Measurements from ENCODE around the gene KCNAB3.

Gene KCNAB3

GRCh38 chr17:7903154-7904103 is 26.2 kb downstream of the KCNAB3 start:
- no peak for DNase-seq (ENCODE audit: low read depth in 2 of 2)

- DNase-seq (ENCODE audit: low read depth in 2 of 2) = no peak
These were observed 31.9 kb downstream of the KCNAB3 start for GRCh38 chr17:7897773-7898172.

GRCh38 chr17:7897090-7897489 is 32.6 kb downstream of the KCNAB3 start:
- no peak for DNase-seq (ENCODE audit: low read depth in 2 of 2)

- DNase-seq (ENCODE audit: low read depth in 2 of 2) = no peak
These were observed 34.8 kb downstream of the KCNAB3 start for GRCh38 chr17:7894866-7895265.

DNA sequence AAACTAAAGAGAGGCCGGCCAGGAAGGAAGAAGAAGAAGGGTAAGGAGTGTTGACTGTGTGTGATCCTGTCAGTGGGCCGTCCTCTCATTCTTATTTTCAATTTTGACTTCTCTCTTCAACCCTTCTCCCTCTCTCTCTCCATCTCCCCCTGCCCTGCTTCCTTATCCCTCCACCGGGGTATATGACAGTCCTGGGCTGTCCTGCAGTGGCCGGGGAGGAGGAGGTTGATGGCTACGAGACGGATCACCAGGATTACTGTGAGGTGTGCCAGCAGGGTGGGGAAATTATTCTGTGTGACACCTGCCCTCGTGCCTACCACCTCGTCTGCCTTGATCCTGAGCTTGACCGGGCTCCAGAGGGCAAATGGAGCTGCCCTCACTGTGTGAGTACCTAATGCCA is 35.4 kb downstream of the KCNAB3 start:
- DNase-seq (ENCODE audit: low read depth in 2 of 2) = no peak

DNA sequence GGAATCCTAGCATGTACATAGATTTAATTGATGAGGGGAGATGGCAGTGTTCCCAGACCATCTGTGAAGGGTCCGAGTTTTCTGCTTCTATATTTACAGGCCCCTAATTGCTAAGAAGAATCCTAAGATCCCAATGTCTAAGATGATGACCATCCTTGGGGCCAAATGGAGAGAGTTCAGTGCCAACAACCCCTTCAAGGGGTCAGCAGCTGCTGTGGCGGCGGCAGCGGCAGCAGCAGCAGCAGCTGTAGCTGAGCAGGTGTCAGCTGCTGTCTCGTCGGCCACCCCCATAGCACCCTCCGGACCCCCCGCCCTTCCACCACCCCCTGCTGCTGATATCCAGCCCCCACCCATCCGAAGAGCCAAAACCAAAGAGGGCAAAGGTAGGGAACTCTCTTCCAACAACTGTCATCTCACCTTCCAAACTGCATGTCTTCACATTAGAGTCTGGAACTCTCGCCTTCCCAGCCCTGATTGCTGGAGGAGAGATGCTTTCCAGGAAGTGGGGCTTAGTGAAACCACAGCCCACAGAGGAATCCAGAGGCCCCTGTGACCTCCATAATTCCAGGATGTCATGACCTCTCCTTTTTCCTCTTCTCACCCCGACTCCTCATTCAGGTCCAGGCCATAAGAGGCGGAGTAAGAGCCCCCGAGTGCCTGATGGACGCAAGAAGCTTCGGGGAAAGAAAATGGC is 36.3 kb downstream of the KCNAB3 start:
- DNase-seq (ENCODE audit: low read depth in 2 of 2) = no peak

DNA sequence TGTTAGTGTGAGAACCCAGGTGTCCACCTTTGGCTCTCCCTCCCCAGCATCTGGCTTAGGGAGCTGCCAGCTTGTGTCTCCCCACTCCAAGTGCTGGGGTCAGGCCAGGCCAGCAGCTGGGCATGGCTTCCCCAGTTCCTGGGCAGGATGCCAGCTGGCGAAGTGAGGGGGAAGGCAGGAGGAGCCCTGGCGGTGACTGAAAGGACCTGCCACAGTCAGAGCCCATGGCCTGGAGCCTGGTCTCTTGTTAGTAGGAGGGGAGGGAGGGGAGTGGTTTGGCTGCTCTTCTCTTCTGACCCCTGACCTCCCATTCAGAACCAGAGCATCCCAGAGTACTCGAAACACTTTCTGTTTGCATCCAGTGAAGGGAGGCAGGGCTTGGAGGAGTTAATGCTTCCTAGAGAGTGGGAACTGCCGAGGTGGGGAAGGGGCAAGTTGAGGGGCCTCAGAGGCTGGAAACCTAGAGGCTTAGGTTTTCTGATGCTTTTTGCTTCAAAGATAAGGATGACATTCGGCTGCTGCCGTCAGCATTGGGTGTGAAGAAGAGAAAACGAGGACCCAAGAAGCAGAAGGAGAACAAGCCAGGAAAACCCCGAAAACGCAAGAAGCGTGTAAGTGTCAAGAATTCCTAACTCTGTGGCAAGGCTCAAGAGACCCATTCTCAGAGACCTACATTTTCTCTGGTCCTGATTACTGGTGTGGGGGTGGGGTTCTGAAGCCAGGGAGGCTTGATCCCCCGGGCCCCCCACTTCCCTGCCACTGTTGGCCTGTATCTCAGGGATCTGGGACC is 40.3 kb downstream of the KCNAB3 start:
- no peak for DNase-seq (ENCODE audit: low read depth in 2 of 2)

GRCh38 chr17:7888184-7888920 is 41.3 kb downstream of the KCNAB3 start, which contains the start of gene CHD3:
Gene CHD3 (plus strand): TSS chr17:7888789. CDS start chr17:7889001, 212 bp downstream.
- peak in 1 of 2 donors; percentile 19 for DNase-seq (ENCODE audit: low read depth in 2 of 2)

DNA sequence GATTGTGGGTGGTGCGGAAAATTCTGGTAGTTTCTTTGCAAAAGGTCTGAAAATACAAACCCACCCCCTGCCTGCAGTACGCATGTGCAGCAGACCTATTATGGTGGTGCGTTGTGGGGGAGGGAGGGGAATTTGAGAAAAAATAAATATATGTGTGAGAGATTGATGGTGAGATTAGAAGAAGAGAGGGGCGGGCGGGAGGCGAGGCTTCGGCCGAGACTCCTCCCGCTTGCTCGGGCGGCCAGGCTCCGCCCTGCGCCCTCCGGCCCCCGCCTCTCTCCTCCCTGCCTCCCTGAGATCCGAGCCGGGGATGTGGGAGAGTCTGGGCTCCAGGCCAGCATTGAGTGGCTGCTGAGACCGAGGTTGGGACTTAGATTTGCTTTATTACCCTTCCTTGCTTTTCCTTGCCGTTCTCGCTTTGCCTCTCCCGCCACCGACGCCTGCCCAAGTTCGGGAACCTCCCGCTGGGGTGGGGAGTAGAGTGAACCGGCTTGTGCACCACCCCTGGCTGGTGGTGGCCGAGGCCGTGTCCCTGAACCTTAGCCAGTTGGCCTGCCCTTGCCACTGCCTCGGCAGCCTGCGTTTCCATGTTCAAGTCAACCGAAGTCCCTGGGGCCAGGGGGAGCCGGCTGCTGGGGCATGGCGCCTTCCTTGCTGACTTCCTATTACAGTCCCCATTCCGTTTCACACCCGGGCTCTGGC is 42.0 kb downstream of the KCNAB3 start:
- DNase-seq (ENCODE audit: low read depth in 2 of 2) = peak; percentile 85 to 94

- DNase-seq (ENCODE audit: low read depth in 2 of 2) = no peak
These were observed 42.6 kb downstream of the KCNAB3 start for GRCh38 chr17:7887038-7887481.

- peak in 1 of 2 donors; percentile 36 for DNase-seq (ENCODE audit: low read depth in 2 of 2)
These were observed 43.2 kb downstream of the KCNAB3 start for GRCh38 chr17:7886227-7887037.

GRCh38 chr17:7885367-7886226 is 44.1 kb downstream of the KCNAB3 start:
- peak in 1 of 2 donors; percentile 45 for DNase-seq (ENCODE audit: low read depth in 2 of 2)

DNA sequence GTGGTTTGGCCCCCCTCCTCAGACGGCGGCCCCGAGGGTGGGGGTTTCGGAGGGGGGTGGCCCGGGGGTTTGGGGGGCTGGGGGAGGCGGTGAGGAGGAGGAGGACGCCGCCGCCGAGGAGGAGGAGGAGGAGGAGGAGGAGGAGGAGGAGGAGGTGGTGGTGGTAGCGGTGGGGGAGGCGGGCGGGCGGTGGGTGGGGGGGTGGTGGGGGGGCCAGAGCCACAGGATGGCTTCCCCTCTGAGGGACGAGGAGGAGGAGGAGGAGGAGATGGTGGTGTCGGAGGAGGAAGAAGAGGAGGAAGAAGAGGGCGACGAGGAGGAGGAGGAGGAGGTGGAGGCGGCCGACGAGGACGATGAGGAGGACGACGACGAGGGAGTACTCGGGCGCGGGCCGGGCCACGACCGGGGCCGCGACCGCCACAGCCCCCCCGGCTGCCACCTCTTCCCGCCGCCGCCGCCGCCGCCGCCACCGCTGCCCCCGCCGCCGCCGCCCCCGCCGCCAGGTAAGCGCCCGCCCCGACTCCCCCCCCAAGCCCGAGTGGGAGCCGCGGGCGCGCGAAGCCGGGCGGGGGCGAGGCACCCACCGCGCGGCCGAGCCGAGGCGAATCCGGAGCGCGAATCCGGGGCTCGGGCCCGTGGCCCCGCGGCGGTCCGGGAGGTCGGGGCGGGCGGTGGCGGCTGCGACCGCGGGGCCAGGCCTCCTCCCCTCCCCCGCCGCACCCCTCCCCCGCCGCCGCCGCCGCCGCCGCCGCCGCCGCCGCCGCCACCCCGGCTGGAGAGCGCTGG is 44.9 kb downstream of the KCNAB3 start:
- peak in 1 of 2 donors; percentile 68 for DNase-seq (ENCODE audit: low read depth in 2 of 2)

GRCh38 chr17:7883781-7884386 is 45.8 kb downstream of the KCNAB3 start:
- peak in 1 of 2 donors; percentile 10 for DNase-seq (ENCODE audit: low read depth in 2 of 2)

DNA sequence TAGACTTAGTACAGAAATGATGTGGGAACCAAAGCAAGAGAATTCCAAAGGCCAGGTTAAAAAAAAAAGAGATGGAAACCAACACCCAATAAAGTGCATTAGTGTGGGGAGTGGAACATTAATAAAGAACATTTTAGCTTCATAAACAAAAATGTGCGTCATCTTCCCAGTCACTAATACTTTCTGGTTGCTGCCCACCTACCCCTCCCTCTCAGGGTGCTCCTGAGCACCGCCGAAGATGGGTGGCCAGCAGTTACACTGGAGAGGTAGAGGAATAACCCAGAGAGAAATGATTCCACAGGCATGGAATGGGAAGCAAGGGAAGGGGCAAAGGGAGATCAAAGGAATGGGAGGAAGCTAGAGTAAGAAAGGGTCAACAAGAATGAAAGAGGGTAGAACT is 47.0 kb downstream of the KCNAB3 start:
- DNase-seq (ENCODE audit: low read depth in 2 of 2) = no peak

DNA sequence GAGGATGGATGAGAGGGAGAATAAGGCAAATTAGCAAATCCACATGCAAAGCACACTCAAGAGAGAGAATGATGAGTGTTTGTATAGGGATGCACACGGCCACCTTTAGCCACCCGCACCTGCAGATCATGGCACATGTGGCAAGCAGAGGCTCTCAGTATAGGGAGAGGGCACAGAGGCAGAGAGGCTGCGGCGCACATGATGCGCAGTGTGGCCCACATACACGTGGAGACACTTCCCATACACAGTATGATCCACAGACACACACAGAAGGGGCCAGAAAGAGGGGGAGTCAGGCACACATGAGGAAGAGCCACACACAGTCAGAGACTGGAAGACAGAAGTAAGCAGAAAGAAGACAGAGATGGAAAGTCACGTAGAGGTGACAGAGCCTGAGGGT is 47.6 kb downstream of the KCNAB3 start:
- DNase-seq (ENCODE audit: low read depth in 2 of 2) = no peak

GRCh38 chr17:7881276-7882054 is 48.2 kb downstream of the KCNAB3 start:
- no peak for DNase-seq (ENCODE audit: low read depth in 2 of 2)

Measured in stimulated activated CD8-positive, alpha-beta memory T cell treated with anti-CD3 and anti-CD28 coated beads, Interleukin-7, amount 100 ng/mL, for 4 hours (primary cell).